IMR-90 (cell line): Measurements from ENCODE around the gene UBASH3A. TPM values are rescaled to one million over a fixed set of nuclear protein-coding genes. Genes with fewer than 3 reads are reported as not detected.

ENCODE experiments used
- ATAC-seq: fragments of 200-7000 bp; cut with Tn5 transposase; 2 replicates; pipeline ENCODE4 v1.9.1; 2020; ENCODE audit warnings: low read depth, mild to moderate bottlenecking, moderate library complexity
- BruUV-seq: library from RNA; stranded (reverse); fragments of 400-500 nt; replicated peaks from 2 replicates; lab custom pipeline; 2021; lab: Mats Ljungman, UMichigan
- CTCF ChIA-PET: fragments of 300-600 bp; formaldehyde crosslinking; extraction: SDS; loops from one replicate; lab custom pipeline; 2021; ENCODE audit warnings: antibody characterized with exemption; lab: Yijun Ruan, JAX
- POLR2A ChIA-PET: fragments of 300-600 bp; sonication (Branson Sonifier 250); formaldehyde crosslinking; loops from one replicate; lab custom pipeline; 2022; ENCODE audit warnings: antibody characterized with exemption; ENCODE audit not compliant: unreplicated experiment; lab: Charles Lee
- DNase-seq: peaks from one replicate; pipeline ENCODE4 v3.0.0; 2013
- H2AFZ ChIP-seq: replicated peaks from 2 replicates; pipeline ENCODE3; 2013; ENCODE audit warnings: low read length, mild to moderate bottlenecking; ENCODE audit not compliant: poor library complexity
- H2AK5ac ChIP-seq: 2 replicates; pipeline ENCODE4 v1.6.1; 2013; ENCODE audit warnings: low read depth, low read length, inconsistent platforms
- H2AK9ac ChIP-seq: replicated peaks from 2 replicates; pipeline ENCODE3; 2013; ENCODE audit warnings: mild to moderate bottlenecking, low read depth, low read length, moderate library complexity; ENCODE audit not compliant: poor library complexity
- H2BK120ac ChIP-seq: 2 replicates; pipeline ENCODE4 v1.6.1; 2013; ENCODE audit warnings: low read depth, low read length, inconsistent platforms
- H2BK15ac ChIP-seq: 3 replicates; pipeline ENCODE4 v1.6.1; 2013; ENCODE audit warnings: low read depth, low read length, inconsistent platforms
- H2BK20ac ChIP-seq: 2 replicates; pipeline ENCODE4 v1.6.1; 2013; ENCODE audit warnings: low read depth, mild to moderate bottlenecking, inconsistent platforms, low read length, moderate library complexity
- H2BK5ac ChIP-seq: 2 replicates; pipeline ENCODE4 v1.6.1; 2013; ENCODE audit warnings: mild to moderate bottlenecking, low read depth, low read length, inconsistent platforms; ENCODE audit not compliant: poor library complexity, severe bottlenecking
- H3K14ac ChIP-seq: replicated peaks from 2 replicates; pipeline ENCODE4 v1.6.1; 2013; ENCODE audit warnings: low read depth, low read length, inconsistent platforms
- H3K18ac ChIP-seq: 2 replicates; pipeline ENCODE4 v1.6.1; 2013; ENCODE audit warnings: low read depth, low read length, control low read depth
- H3K23ac ChIP-seq: 2 replicates; pipeline ENCODE4 v1.6.1; 2013; ENCODE audit warnings: low read depth, low read length, inconsistent platforms
- H3K27ac ChIP-seq: 2 replicates; pipeline ENCODE4 v1.5.1; 2013; ENCODE audit warnings: mild to moderate bottlenecking, control low read depth, low read length; ENCODE audit not compliant: insufficient read depth
- H3K27me3 ChIP-seq: 2 replicates; pipeline ENCODE4 v1.6.1; 2013; ENCODE audit warnings: low read length; ENCODE audit not compliant: control insufficient read depth, insufficient read depth
- H3K36me3 ChIP-seq: 2 replicates; pipeline ENCODE4 v1.6.1; 2013; ENCODE audit warnings: low read length, mixed read lengths; ENCODE audit not compliant: control insufficient read depth, insufficient read depth
- H3K4ac ChIP-seq: 2 replicates; pipeline ENCODE4 v1.6.1; 2013; ENCODE audit warnings: low read depth, low read length, inconsistent platforms
- H3K4me1 ChIP-seq: 2 replicates; pipeline ENCODE4 v1.6.1; 2013; ENCODE audit warnings: low read length, mixed read lengths; ENCODE audit not compliant: control insufficient read depth, insufficient read depth
- H3K4me2 ChIP-seq: 2 replicates; pipeline ENCODE4 v1.6.1; 2013; ENCODE audit warnings: low read depth, mild to moderate bottlenecking, control low read depth, low read length, moderate library complexity
- H3K4me3 ChIP-seq: 2 replicates; pipeline ENCODE4 v1.5.1; 2013; ENCODE audit warnings: low read depth, mild to moderate bottlenecking, control low read depth, low read length, moderate library complexity; ENCODE audit not compliant: insufficient read depth
- H3K56ac ChIP-seq: 2 replicates; pipeline ENCODE4 v1.6.1; 2013; ENCODE audit warnings: low read length, inconsistent platforms; ENCODE audit not compliant: insufficient read depth; ENCODE audit errors: extremely low read depth
- H3K79me1 ChIP-seq, 2 experiments: 2 replicates each; pipeline ENCODE4 v1.6.1; 2013; ENCODE audit warnings: low read length in 2 of 2, inconsistent platforms in 1 of 2, low read depth in 1 of 2
- H3K9ac ChIP-seq: 2 replicates; pipeline ENCODE4 v1.6.1; 2013; ENCODE audit warnings: low read depth, low read length, control low read depth
- H3K9me1 ChIP-seq: 2 replicates; pipeline ENCODE4 v1.6.1; 2013; ENCODE audit warnings: low read length, inconsistent platforms; ENCODE audit not compliant: insufficient read depth
- H3K9me3 ChIP-seq: 2 replicates; pipeline ENCODE4 v1.6.1; 2013; ENCODE audit warnings: low read length; ENCODE audit not compliant: control insufficient read depth, insufficient read depth
- H4K20me1 ChIP-seq: 2 replicates; pipeline ENCODE4 v1.6.1; 2013; ENCODE audit warnings: low read length, inconsistent platforms; ENCODE audit not compliant: insufficient read depth
- H4K5ac ChIP-seq: 2 replicates; pipeline ENCODE4 v1.6.1; 2013; ENCODE audit warnings: mild to moderate bottlenecking, low read depth, low read length, control low read depth
- H4K8ac ChIP-seq, 2 experiments: 2 replicates each; pipeline ENCODE4 v1.6.1; 2013; ENCODE audit warnings: low read depth in 2 of 2, low read length in 2 of 2, control low read depth in 1 of 2, inconsistent platforms in 1 of 2
- H4K91ac ChIP-seq: 2 replicates; pipeline ENCODE4 v1.6.1; 2013; ENCODE audit warnings: low read depth, low read length, inconsistent platforms; ENCODE audit not compliant: insufficient read depth
- CEBPB ChIP-seq: IDR thresholded peaks from 2 replicates; pipeline ENCODE4 v1.6.1; 2012; ENCODE audit warnings: low read depth, low read length, improper control_type of control experiment
- CHD1 ChIP-seq: IDR thresholded peaks from 2 replicates; pipeline ENCODE4 v1.6.1; 2012; ENCODE audit warnings: low read depth, low read length, improper control_type of control experiment
- CTCF ChIP-seq: conservative IDR thresholded peaks from 2 replicates; pipeline ENCODE4 v1.5.1; 2012; ENCODE audit warnings: mild to moderate bottlenecking, low read depth, low read length, improper control_type of control experiment
- ELK1 ChIP-seq: fragments of 150-350 bp; IDR thresholded peaks from 2 replicates; pipeline ENCODE4 v1.6.1; 2016; ENCODE audit warnings: low read depth, mild to moderate bottlenecking, low read length, moderate library complexity, borderline replicate concordance
- FOS ChIP-seq: fragments of 150-350 bp; IDR thresholded peaks from 2 replicates; pipeline ENCODE4 v1.6.1; 2016; ENCODE audit warnings: low read depth, low read length
- MAFK ChIP-seq: IDR thresholded peaks from 2 replicates; pipeline ENCODE4 v1.6.1; 2012; ENCODE audit warnings: low read depth, low read length, improper control_type of control experiment
- MAZ ChIP-seq: IDR thresholded peaks from 2 replicates; pipeline ENCODE4 v1.6.1; 2012; ENCODE audit warnings: low read depth, mild to moderate bottlenecking, low read length, improper control_type of control experiment, moderate library complexity, borderline replicate concordance
- MXI1 ChIP-seq: IDR thresholded peaks from 2 replicates; pipeline ENCODE4 v1.6.1; 2012; ENCODE audit warnings: low read depth, mild to moderate bottlenecking, low read length, moderate library complexity, borderline replicate concordance
- NFE2L2 ChIP-seq: fragments of 150-350 bp; IDR thresholded peaks from 2 replicates; pipeline ENCODE4 v1.6.1; 2016; ENCODE audit warnings: low read depth, mild to moderate bottlenecking, low read length
- POLR2A ChIP-seq: IDR thresholded peaks from 2 replicates; pipeline ENCODE4 v1.6.1; 2012; ENCODE audit warnings: mild to moderate bottlenecking, low read depth, low read length
- RAD21 ChIP-seq: IDR thresholded peaks from 2 replicates; pipeline ENCODE4 v1.6.1; 2012; ENCODE audit warnings: low read length, improper control_type of control experiment
- RCOR1 ChIP-seq: IDR thresholded peaks from 2 replicates; pipeline ENCODE4 v1.6.1; 2012; ENCODE audit warnings: mild to moderate bottlenecking, low read length, improper control_type of control experiment; ENCODE audit not compliant: insufficient replicate concordance
- RFX5 ChIP-seq: IDR thresholded peaks from 2 replicates; pipeline ENCODE4 v1.8.0; 2012; ENCODE audit warnings: low read depth, mild to moderate bottlenecking, low read length, moderate library complexity
- SMC3 ChIP-seq: fragments of 150-350 bp; IDR thresholded peaks from 2 replicates; pipeline ENCODE4 v1.6.1; 2016; ENCODE audit warnings: low read depth, mild to moderate bottlenecking, antibody characterized with exemption, low read length, moderate library complexity
- USF2 ChIP-seq: fragments of 150-350 bp; IDR thresholded peaks from 2 replicates; pipeline ENCODE4 v1.6.1; 2017; ENCODE audit warnings: mild to moderate bottlenecking, antibody characterized with exemption, low read length, low read depth
- WGBS, 2 experiments: methylation state at CpG; one replicate each; pipeline versions ENCODE4 v1.1.5 to v1.1.7; 2013; ENCODE audit warnings: missing lambda C conversion rate in 2 of 2; ENCODE audit not compliant: insufficient read length in 1 of 2; ENCODE audit errors: extremely low coverage in 2 of 2; 5-methylcytosine and 5-hydroxymethylcytosine counted together
- dilution Hi-C: fragments of 300-500 bp; cut with HindIII; formaldehyde crosslinking; loops from one replicate; pipeline ENCODE4 v1.14.3; 2018; ENCODE audit warnings: low sequenced_read_pairs; ENCODE audit not compliant: unreplicated experiment
- in situ Hi-C: fragments of 300-500 bp; cut with MboI; formaldehyde crosslinking; loops from 3 replicates; pipeline ENCODE4 v1.14.3; 2019; ENCODE audit warnings: low sequenced_read_pairs, inconsistent platforms, mixed read lengths
- intact Hi-C: fragments of 100-400 bp; cut with micrococcal nuclease; formaldehyde crosslinking; loops from 2 replicates; pipeline ENCODE4 v1.10.0; 2022
- polyA plus RNA-seq, 3 experiments: library from polyadenylated mRNA; depleted of rRNA; stranded (reverse); fragments of >200 nt; gene quantifications; 2 replicates each; pipeline ENCODE4 v1.2.3, GENCODE V29; 2012; ENCODE audit warnings: low replicate concordance in 1 of 3
- total RNA-seq: library from RNA; depleted of rRNA; stranded (reverse); fragments of >200 nt; gene quantifications from 2 replicates; pipeline ENCODE4 v1.2.3, GENCODE V29; 2012

Gene UBASH3A
- total and polyA plus RNA-seq, 2 of the 4 experiments (the other 2 are of a cell fraction) = not detected

GRCh38 chr21:42395905-42396651 lies 7.6 kb upstream of the UBASH3A start, which contains the start of gene TMPRSS3:
TSS of gene TMPRSS3 (minus strand) at chr21:42396052. CDS start at chr21:42395417, 635 bp downstream.
- Histone ChIP-seq H2BK5ac (no peak within 1 kb of the TSS), H3K4me3 (no peak within 1 kb of the TSS), H3K27me3 (peaks cover 19% of the 10 kb centered on the region), H2BK15ac (no peak within 1 kb of the TSS), H4K20me1 (no peaks in the 10 kb centered on the region), H3K4ac (no peak within 1 kb of the TSS), H3K9ac (no peak within 1 kb of the TSS), H2AK5ac (no peak within 1 kb of the TSS), H4K8ac (no peak within 1 kb of the TSS), H3K4me1 (no peaks in the 10 kb centered on the region), H3K9me3 (no peaks in the 10 kb centered on the region), H2AK9ac (no peak within 1 kb of the TSS), H3K4me2 (no peak within 1 kb of the TSS), H3K79me1 (no peaks in the 10 kb centered on the region), H2BK120ac (no peak within 1 kb of the TSS), H4K91ac (no peak within 1 kb of the TSS), H3K56ac (no peak within 1 kb of the TSS), H3K14ac (no peak within 1 kb of the TSS), H4K5ac (no peak within 1 kb of the TSS), H3K27ac (no peak within 1 kb of the TSS), H3K23ac (no peak within 1 kb of the TSS), H3K18ac (no peak within 1 kb of the TSS), H3K36me3 (no peaks in the 10 kb centered on the region), H2AFZ (no peak within 1 kb of the TSS), H3K9me1 (no peaks in the 10 kb centered on the region), H2BK20ac (no peak within 1 kb of the TSS)
- TF ChIP-seq MAFK = no peak
- TF ChIP-seq MXI1 = no peak
- no peak for TF ChIP-seq ELK1
- TF ChIP-seq RFX5 = no peak
- TF ChIP-seq CTCF = no peak
- TF ChIP-seq POLR2A = no peak
- no peak for TF ChIP-seq FOS
- TF ChIP-seq CHD1 = no peak
- no peak for TF ChIP-seq CEBPB
- no peak for TF ChIP-seq RAD21
- no peak for TF ChIP-seq USF2
- TF ChIP-seq NFE2L2 = no peak
- no peak for TF ChIP-seq SMC3
- TF ChIP-seq RCOR1 = no peak
- no peak for TF ChIP-seq MAZ
- dilution Hi-C loops = no loop called here
- BruUV-seq = no TSS peak
- POLR2A ChIA-PET = no interaction called here
- 54% methylated on average over 5 of the region's 17 CpGs; no CpG with 5 or more reads in 1 of the 2 experiments for WGBS, 2 experiments
- DNase-seq (no peak), ATAC-seq (no peak)
- in situ Hi-C loops = no loop called here
- CTCF ChIA-PET = no interaction called here
- intact Hi-C loops = no loop called here
